HEK293T (cell line): Measurements from ENCODE around the gene TIGD6.

Source experiments
- CTCF ChIA-PET: fragments of 350-600 bp; formaldehyde crosslinking; extraction: SDS; loops from one replicate; lab custom pipeline; 2021; ENCODE audit warnings: antibody characterized with exemption, inconsistent platforms; lab: Yijun Ruan, JAX
- POLR2A ChIA-PET: fragments of 350-600 bp; formaldehyde crosslinking; extraction: SDS; loops from one replicate; lab custom pipeline; 2020; ENCODE audit warnings: antibody characterized with exemption, inconsistent platforms; lab: Yijun Ruan, JAX
- DNase-seq: peaks from one replicate; pipeline ENCODE4 v3.0.0; 2012; ENCODE audit warnings: mixed read lengths; ENCODE audit errors: extremely low spot score
- ARNT ChIP-seq: fragments of 450-650 bp; IDR thresholded peaks from 2 replicates; pipeline ENCODE4 v1.6.1; 2017; ENCODE audit warnings: mild to moderate bottlenecking
- BHLHE40 ChIP-seq: fragments of 450-650 bp; IDR thresholded peaks from 2 replicates; pipeline ENCODE4 v1.6.1; 2016; ENCODE audit warnings: mild to moderate bottlenecking, moderate library complexity, borderline replicate concordance
- CTBP1 ChIP-seq: fragments of 450-650 bp; IDR thresholded peaks from 2 replicates; pipeline ENCODE4 v1.6.1; 2016; ENCODE audit warnings: borderline replicate concordance
- ELF4 ChIP-seq: fragments of 450-650 bp; IDR thresholded peaks from 2 replicates; pipeline ENCODE4 v1.6.1; 2017; ENCODE audit warnings: antibody characterized with exemption
- FOXA1 ChIP-seq: fragments of 450-650 bp; IDR thresholded peaks from 2 replicates; pipeline ENCODE4 v1.6.1; 2016; ENCODE audit warnings: mild to moderate bottlenecking
- FOXK2 ChIP-seq: fragments of 450-650 bp; IDR thresholded peaks from 2 replicates; pipeline ENCODE4 v1.6.1; 2016; ENCODE audit warnings: mild to moderate bottlenecking
- FOXM1 ChIP-seq: fragments of 450-650 bp; IDR thresholded peaks from 2 replicates; pipeline ENCODE4 v1.6.1; 2017; ENCODE audit warnings: mild to moderate bottlenecking, borderline replicate concordance
- HDGF ChIP-seq: fragments of 450-650 bp; IDR thresholded peaks from 2 replicates; pipeline ENCODE4 v1.6.1; 2017; ENCODE audit warnings: antibody characterized with exemption, borderline replicate concordance
- L3MBTL2 ChIP-seq: fragments of 450-650 bp; conservative IDR thresholded peaks from 2 replicates; pipeline ENCODE4 v1.6.1; 2016; ENCODE audit warnings: mild to moderate bottlenecking
- LEF1 ChIP-seq: fragments of 450-650 bp; IDR thresholded peaks from 2 replicates; pipeline ENCODE4 v1.6.1; 2017; ENCODE audit warnings: mild to moderate bottlenecking, borderline replicate concordance
- NFRKB ChIP-seq: fragments of 450-650 bp; IDR thresholded peaks from 2 replicates; pipeline ENCODE4 v1.6.1; 2016; ENCODE audit warnings: mild to moderate bottlenecking, moderate library complexity
- PKNOX1 ChIP-seq: fragments of 450-650 bp; IDR thresholded peaks from 2 replicates; pipeline ENCODE4 v1.6.1; 2016
- SP1 ChIP-seq: fragments of 450-650 bp; IDR thresholded peaks from 2 replicates; pipeline ENCODE4 v1.6.1; 2017
- SUZ12 ChIP-seq: fragments of 450-650 bp; IDR thresholded peaks from 2 replicates; pipeline ENCODE4 v1.6.1; 2016; ENCODE audit warnings: mild to moderate bottlenecking
- TARDBP ChIP-seq: fragments of 450-650 bp; IDR thresholded peaks from 2 replicates; pipeline ENCODE4 v1.6.1; 2016
- ZNF384 ChIP-seq: fragments of 450-650 bp; IDR thresholded peaks from 2 replicates; pipeline ENCODE4 v1.6.1; 2016

The TIGD6 gene

GRCh38 chr5:149993471-149993870 lies 7.0 kb downstream of the TIGD6 start:
- CTCF ChIA-PET: interaction anchor here (0.9 to 4.0 kb wide), 2 partner anchors 31 to 160 kb away, joined by 3 to 39 read pairs; no protein-coding TSS in a partner anchor
- no peak for DNase-seq
- POLR2A ChIA-PET: no interaction called here
- TF ChIP-seq NFRKB (no peak), SP1 (no peak), TARDBP (no peak), FOXM1 (no peak), ARNT (no peak), LEF1 (no peak)

GRCh38 chr5:149990518-149991376 lies 9.7 kb downstream of the TIGD6 start:
- TF ChIP-seq FOXM1: no peak
- TF ChIP-seq BHLHE40: no peak
- TF ChIP-seq SP1: no peak
- no peak for TF ChIP-seq TARDBP
- no peak for TF ChIP-seq ZNF384
- ChIA-PET CTCF (interaction anchor here (0.6 to 4.0 kb wide), 21 partner anchors 9 to 354 kb away, joined by 3 to 39 read pairs (median 6); partner anchors contain the start of gene SLC26A2), POLR2A (interaction anchor here (0.5 to 1.2 kb wide), 3 partner anchors 10 to 157 kb away, joined by 3 to 6 read pairs (median 5); partner anchors contain the start of genes HMGXB3, SLC26A2 and TIGD6)
- peak; percentile 69 for DNase-seq

GRCh38 chr5:149988126-149988525 lies 12.3 kb downstream of the TIGD6 start:
- ChIA-PET POLR2A (no interaction called here), CTCF (no interaction called here)
- TF ChIP-seq FOXM1 (no peak), ARNT (no peak), SP1 (no peak), ZNF384 (no peak), CTBP1 (no peak), FOXA1 (no peak), SUZ12 (no peak), HDGF (no peak)
- no peak for DNase-seq

- CTCF ChIA-PET: interaction anchor here (2.4 kb wide), 1 partner anchor 8 kb away, joined by 8 read pairs; no protein-coding TSS in a partner anchor
- DNase-seq: no peak
- POLR2A ChIA-PET: no interaction called here
- TF ChIP-seq FOXA1 (no peak), ELF4 (no peak), CTBP1 (no peak), FOXK2 (no peak), SP1 (no peak)
Measured at GRCh38 chr5:149982505-149982904, 17.9 kb downstream of the TIGD6 start.

GRCh38 chr5:149981206-149981605 lies 19.2 kb downstream of the TIGD6 start:
- TF ChIP-seq TARDBP: no peak
- POLR2A ChIA-PET: no interaction called here
- no peak for DNase-seq
- CTCF ChIA-PET: interaction anchor here (0.6 to 2.4 kb wide), 4 partner anchors 9 to 128 kb away, joined by 3 to 8 read pairs (median 8); no protein-coding TSS in a partner anchor

GRCh38 chr5:149979896-149980295 lies 20.6 kb downstream of the TIGD6 start:
- no peak for TF ChIP-seq FOXA1
- no peak for TF ChIP-seq L3MBTL2
- no peak for TF ChIP-seq SUZ12
- TF ChIP-seq FOXK2: no peak
- TF ChIP-seq HDGF: no peak
- no peak for TF ChIP-seq ELF4
- TF ChIP-seq BHLHE40: no peak
- TF ChIP-seq ARNT: no peak
- no peak for TF ChIP-seq PKNOX1
- no peak for TF ChIP-seq TARDBP
- no peak for TF ChIP-seq SP1
- TF ChIP-seq LEF1: no peak
- no peak for TF ChIP-seq CTBP1
- no peak for TF ChIP-seq NFRKB
- TF ChIP-seq FOXM1: no peak
- TF ChIP-seq ZNF384: no peak
- ChIA-PET POLR2A (no interaction called here), CTCF (interaction anchor here (1.3 kb wide), 1 partner anchor 18 kb away, joined by 7 read pairs; no protein-coding TSS in a partner anchor)
- DNase-seq: no peak

GRCh38 chr5:149975409-149975808 lies 25.0 kb downstream of the TIGD6 start:
- CTCF ChIA-PET: interaction anchor here (0.6 to 1.1 kb wide), 2 partner anchors 16 to 121 kb away, joined by 3 read pairs; no protein-coding TSS in a partner anchor
- no peak for TF ChIP-seq FOXK2
- no peak for TF ChIP-seq FOXM1
- TF ChIP-seq FOXA1: no peak
- no peak for TF ChIP-seq LEF1
- no peak for TF ChIP-seq NFRKB
- no peak for TF ChIP-seq BHLHE40
- TF ChIP-seq ELF4: no peak
- TF ChIP-seq L3MBTL2: no peak
- no peak for TF ChIP-seq SP1
- TF ChIP-seq SUZ12: no peak
- TF ChIP-seq PKNOX1: no peak
- no peak for DNase-seq
- POLR2A ChIA-PET: interaction anchor here (1.4 kb wide), 1 partner anchor 15 kb away, joined by 3 read pairs; the partner anchor contains the start of gene SLC26A2
